Esophagus muscularis mucosa (tissue), 4 donors: ENCODE measurements around the gene GPR78.

Experiments
- CTCF ChIP-seq, 3 experiments: fragments of 200-600 bp in 2 of 3; fragments of 450-650 bp in 1 of 3; sonication (generic) in 2 of 3; IDR thresholded peaks; one replicate each; pipeline ENCODE4 v1.5.1; 2017 to 2019; ENCODE audit warnings: antibody characterized with exemption in 3 of 3, mild to moderate bottlenecking in 2 of 3, moderate library complexity in 1 of 3
- EP300 ChIP-seq: sonication (generic); formaldehyde crosslinking; IDR thresholded peaks from one replicate; pipeline ENCODE4 v1.6.1; 2017; ENCODE audit warnings: antibody characterized with exemption
- POLR2A ChIP-seq: fragments of 450-650 bp; IDR thresholded peaks from one replicate; pipeline ENCODE4 v1.6.1; 2017; ENCODE audit warnings: antibody characterized with exemption, moderate library complexity, mild to moderate bottlenecking, low read depth

GRCh38 chr4:8589823-8590545, 9.8 kb downstream of the GPR78 start:
- TF ChIP-seq CTCF (IDR thresholded peaks at IDR 0.05) (no peak), EP300 (no peak), POLR2A (no peak)
